HAP-1 (cell line): ENCODE results near the gene CENPM.

ENCODE experiments used
- DNase-seq, 2 experiments: peaks; one replicate each; pipeline ENCODE4 v3.0.0-alpha.2; 2016 to 2020; ENCODE audit warnings: low spot score in 2 of 2
- H3K27me3 ChIP-seq: fragments of 250-450 bp; sonication (Bioruptor Pico); 2 replicates; pipeline ENCODE4 v1.5.1; 2020; ENCODE audit warnings: low read depth, mild to moderate bottlenecking, moderate library complexity
- H3K36me3 ChIP-seq: fragments of 250-450 bp; sonication (Bioruptor Pico); replicated peaks from 2 replicates; pipeline ENCODE4 v1.5.1; 2020; ENCODE audit warnings: mild to moderate bottlenecking
- H3K4me1 ChIP-seq: fragments of 250-450 bp; sonication (Bioruptor Pico); 2 replicates; pipeline ENCODE4 v1.5.1; 2020; ENCODE audit warnings: mild to moderate bottlenecking
- H3K4me3 ChIP-seq: fragments of 250-450 bp; sonication (Bioruptor Pico); 2 replicates; pipeline ENCODE4 v1.5.1; 2020; ENCODE audit warnings: mild to moderate bottlenecking, moderate library complexity
- H3K9me3 ChIP-seq: fragments of 250-450 bp; sonication (Bioruptor Pico); 2 replicates; pipeline ENCODE4 v1.5.1; 2020; ENCODE audit warnings: mild to moderate bottlenecking, moderate library complexity
- in situ Hi-C: fragments of 300-500 bp; cut with MboI; formaldehyde crosslinking; loops from 3 replicates; pipeline ENCODE4 v1.14.3; 2020; ENCODE audit warnings: low sequenced_read_pairs, inconsistent platforms, mixed read lengths

CENPM gene

GRCh38 chr22:41975299-41976069 is 28.5 kb upstream of the CENPM start:
- no peaks in the 10 kb centered on the region for H3K36me3 ChIP-seq
- no peak for DNase-seq
- in situ Hi-C loops = no loop called here
- peaks cover 4% of the 10 kb centered on the region for H3K4me1 ChIP-seq
- no peaks in the 10 kb centered on the region for H3K9me3 ChIP-seq
- no peak overlapping the region; the same call in 1 of the 2 replicates for H3K4me3 ChIP-seq
- peaks cover 36% of the 10 kb centered on the region for H3K27me3 ChIP-seq

- Histone ChIP-seq H3K27me3 (peaks cover 36% of the 10 kb centered on the region), H3K4me1 (peaks cover 4% of the 10 kb centered on the region)
- in situ Hi-C loops = no loop called here
Measured at GRCh38 chr22:41974691-41975290, 27.8 kb upstream of the CENPM start.

GRCh38 chr22:41971431-41971830 is 24.5 kb upstream of the CENPM start:
- no peaks in the 10 kb centered on the region for H3K4me1 ChIP-seq
- no peak for DNase-seq
- no peak overlapping the region for H3K4me3 ChIP-seq
- no peaks in the 10 kb centered on the region for H3K36me3 ChIP-seq
- peaks cover 29% of the 10 kb centered on the region for H3K27me3 ChIP-seq
- in situ Hi-C loops = no loop called here
- H3K9me3 ChIP-seq = no peaks in the 10 kb centered on the region

More at GRCh38 chr22:41974691-41975290, 27.8 kb upstream of the CENPM start:
- no peaks in the 10 kb centered on the region for H3K9me3 ChIP-seq
- H3K4me3 ChIP-seq = no peak overlapping the region
- DNase-seq = no peak
- H3K36me3 ChIP-seq = no peaks in the 10 kb centered on the region

GRCh38 chr22:41970601-41971000 is 23.6 kb upstream of the CENPM start:
- in situ Hi-C loops = no loop called here
- Histone ChIP-seq H3K9me3 (no peaks in the 10 kb centered on the region), H3K36me3 (no peaks in the 10 kb centered on the region), H3K4me3 (no peak overlapping the region), H3K27me3 (peaks cover 21% of the 10 kb centered on the region), H3K4me1 (no peaks in the 10 kb centered on the region)
- DNase-seq = no peak

GRCh38 chr22:41969110-41969646 is 22.2 kb upstream of the CENPM start, which contains the start of gene SEPTIN3:
SEPTIN3 (plus strand) TSS chr22:41969443; CDS start chr22:41971493, 2,050 bp downstream.
- H3K4me3 ChIP-seq = no peak within 1 kb of the TSS
- peaks cover 11% of the 10 kb centered on the region for H3K27me3 ChIP-seq
- no peak for DNase-seq
- H3K9me3 ChIP-seq = no peaks in the 10 kb centered on the region
- no peaks in the 10 kb centered on the region for H3K4me1 ChIP-seq
- no peaks in the 10 kb centered on the region for H3K36me3 ChIP-seq
- in situ Hi-C loops = loop anchor here (10.0 kb wide), 1 partner anchor 466 kb away; the partner anchor contains the start of gene NFAM1

- peaks cover 7% of the 10 kb centered on the region for H3K27me3 ChIP-seq
- no peaks in the 10 kb centered on the region for H3K4me1 ChIP-seq
- no peak for DNase-seq
- H3K4me3 ChIP-seq = no peak overlapping the region
- no peaks in the 10 kb centered on the region for H3K9me3 ChIP-seq
- in situ Hi-C loops = loop anchor here (10.0 kb wide), 1 partner anchor 466 kb away; the partner anchor contains the start of gene NFAM1
- no peaks in the 10 kb centered on the region for H3K36me3 ChIP-seq
Measured at GRCh38 chr22:41968601-41969000, 21.6 kb upstream of the CENPM start.

GRCh38 chr22:41966607-41967240 is 19.8 kb upstream of the CENPM start:
- H3K4me1 ChIP-seq = no peaks in the 10 kb centered on the region
- in situ Hi-C loops = loop anchor here (10.0 kb wide), 1 partner anchor 468 kb away; the partner anchor contains the start of gene NFAM1

GRCh38 chr22:41966225-41966606 is 19.3 kb upstream of the CENPM start:
- peaks cover 1% of the 10 kb centered on the region; the same call in 1 of the 2 replicates for H3K27me3 ChIP-seq
- DNase-seq = no peak
- in situ Hi-C loops = loop anchor here (10.0 kb wide), 1 partner anchor 469 kb away; the partner anchor contains the start of gene NFAM1
- H3K36me3 ChIP-seq = no peaks in the 10 kb centered on the region
- no peaks in the 10 kb centered on the region for H3K4me1 ChIP-seq
- H3K4me3 ChIP-seq = no peak overlapping the region
- H3K9me3 ChIP-seq = no peaks in the 10 kb centered on the region

More at GRCh38 chr22:41966607-41967240, 19.8 kb upstream of the CENPM start:
- H3K36me3 ChIP-seq = no peaks in the 10 kb centered on the region
- H3K27me3 ChIP-seq = peaks cover 6% of the 10 kb centered on the region; the same call in 1 of the 2 replicates
- H3K9me3 ChIP-seq = no peaks in the 10 kb centered on the region
- DNase-seq = peak in 1 of 2 experiments; percentile 38
- no peak overlapping the region for H3K4me3 ChIP-seq

- in situ Hi-C loops = loop anchor here (10.0 kb wide), 1 partner anchor 471 kb away; the partner anchor contains the start of gene NFAM1
- H3K4me3 ChIP-seq = no peak overlapping the region
- H3K36me3 ChIP-seq = no peaks in the 10 kb centered on the region
- no peaks in the 10 kb centered on the region for H3K27me3 ChIP-seq
- DNase-seq = no peak
- no peaks in the 10 kb centered on the region for H3K9me3 ChIP-seq
- H3K4me1 ChIP-seq = peaks cover 6% of the 10 kb centered on the region
Measured at GRCh38 chr22:41964112-41964491, 17.1 kb upstream of the CENPM start.

GRCh38 chr22:41963453-41964111 is 16.6 kb upstream of the CENPM start:
- no peaks in the 10 kb centered on the region for H3K27me3 ChIP-seq
- no peak overlapping the region for H3K4me3 ChIP-seq
- DNase-seq = no peak
- in situ Hi-C loops = loop anchor here (10.0 kb wide), 1 partner anchor 471 kb away; the partner anchor contains the start of gene NFAM1
- peaks cover 6% of the 10 kb centered on the region for H3K4me1 ChIP-seq
- no peaks in the 10 kb centered on the region for H3K9me3 ChIP-seq
- H3K36me3 ChIP-seq = no peaks in the 10 kb centered on the region

GRCh38 chr22:41957941-41958556 is 11.1 kb upstream of the CENPM start:
- no peak overlapping the region for H3K4me3 ChIP-seq
- no peaks in the 10 kb centered on the region for H3K27me3 ChIP-seq
- peaks cover 10% of the 10 kb centered on the region for H3K4me1 ChIP-seq
- no peaks in the 10 kb centered on the region for H3K9me3 ChIP-seq
- H3K36me3 ChIP-seq = no peaks in the 10 kb centered on the region
- in situ Hi-C loops = no loop called here
- no peak for DNase-seq

- Histone ChIP-seq H3K27me3 (no peaks in the 10 kb centered on the region), H3K9me3 (no peaks in the 10 kb centered on the region), H3K4me3 (no peak overlapping the region), H3K36me3 (0 out of 2 replicates have a peak, but pooled peaks cover 3% of the 10 kb centered on the region), H3K4me1 (peaks cover 13% of the 10 kb centered on the region)
- in situ Hi-C loops = no loop called here
- no peak for DNase-seq
Measured at GRCh38 chr22:41952713-41953112, 5.8 kb upstream of the CENPM start.
